Neural cell (in vitro differentiated cells): ENCODE data around the gene ABCC3. TPM values are rescaled to one million over a fixed set of nuclear protein-coding genes. Genes with fewer than 3 reads are reported as not detected.

Experiments
- H2AFZ ChIP-seq: fragments of 200-600, 300-800 bp; sonication (generic), shearing (Covaris generic); 2 replicates; pipeline ENCODE4 v1.6.0; 2014; ENCODE audit warnings: low read depth, mild to moderate bottlenecking, antibody characterized with exemption, low read length, moderate library complexity
- H3F3A ChIP-seq: fragments of 200-600 bp; shearing (Covaris generic); 2 replicates; pipeline ENCODE4 v1.6.1; 2016; ENCODE audit warnings: mild to moderate bottlenecking, moderate library complexity, mixed read lengths, antibody characterized with exemption, low read length; ENCODE audit not compliant: insufficient read depth, poor library complexity, severe bottlenecking
- H3K27ac ChIP-seq: fragments of 200-600, 300-800 bp; sonication (generic), shearing (Covaris generic); 2 replicates; pipeline ENCODE4 v1.5.1; 2014; ENCODE audit warnings: mild to moderate bottlenecking, low read length, moderate library complexity
- H3K27me3 ChIP-seq: fragments of 300-800, 200-600 bp; sonication (generic), shearing (Covaris generic); 2 replicates; pipeline ENCODE4 v1.6.0; 2014; ENCODE audit warnings: mild to moderate bottlenecking, low read depth, low read length, moderate library complexity; ENCODE audit not compliant: insufficient read depth
- H3K36me3 ChIP-seq: fragments of 300-800, 200-600 bp; sonication (generic), shearing (Covaris generic); 2 replicates; pipeline ENCODE4 v1.5.1; 2014; ENCODE audit warnings: mild to moderate bottlenecking, antibody characterized with exemption, low read length, moderate library complexity; ENCODE audit not compliant: insufficient read depth
- H3K4me2 ChIP-seq: fragments of 300-800, 200-600 bp; sonication (generic), shearing (Covaris generic); 2 replicates; pipeline ENCODE4 v1.6.0; 2014; ENCODE audit warnings: mild to moderate bottlenecking, low read length
- H3K4me3 ChIP-seq: fragments of 300-800, 200-600 bp; sonication (generic), shearing (Covaris generic); 2 replicates; pipeline ENCODE4 v1.5.1; 2014; ENCODE audit warnings: mild to moderate bottlenecking, low read length, moderate library complexity
- H3K79me2 ChIP-seq: fragments of 200-600 bp; shearing (Covaris generic); replicated peaks from 2 replicates; pipeline ENCODE4 v1.6.0; 2014; ENCODE audit warnings: mild to moderate bottlenecking, low read length, moderate library complexity; ENCODE audit not compliant: insufficient read depth
- H3K9ac ChIP-seq: fragments of 300-800, 200-600 bp; sonication (generic), shearing (Covaris generic); 2 replicates; pipeline ENCODE4 v1.6.1; 2016; ENCODE audit warnings: mild to moderate bottlenecking, low read length, mixed read lengths
- H3K9me2 ChIP-seq: fragments of 200-600 bp; shearing (Covaris generic); 2 replicates; pipeline ENCODE4 v1.6.1; 2016; ENCODE audit warnings: mild to moderate bottlenecking, low read length, mixed read lengths; ENCODE audit not compliant: insufficient read depth
- H3K9me3 ChIP-seq: fragments of 200-600, 300-800 bp; sonication (generic), shearing (Covaris generic); 2 replicates; pipeline ENCODE4 v1.6.1; 2016; ENCODE audit warnings: mild to moderate bottlenecking, mixed run types, low read length, moderate library complexity, mixed read lengths
- H4K20me1 ChIP-seq: fragments of 200-600 bp; shearing (Covaris generic); 2 replicates; pipeline ENCODE4 v1.6.1; 2016; ENCODE audit warnings: mild to moderate bottlenecking, mixed run types; ENCODE audit not compliant: insufficient read depth
- CTCF ChIP-seq: fragments of 450-650 bp; IDR thresholded peaks from 2 replicates; pipeline ENCODE4 v1.5.1; 2014; ENCODE audit warnings: antibody characterized with exemption, mild to moderate bottlenecking, moderate library complexity; ENCODE audit not compliant: poor library complexity, severe bottlenecking
- EP300 ChIP-seq: fragments of 450-650 bp; conservative IDR thresholded peaks from 2 replicates; pipeline ENCODE4 v1.6.1; 2014; ENCODE audit warnings: antibody characterized with exemption, mild to moderate bottlenecking, moderate library complexity; ENCODE audit not compliant: poor library complexity, severe bottlenecking
- EZH2 ChIP-seq: fragments of 200-600, 300-800 bp; shearing (Covaris generic), sonication (generic); IDR thresholded peaks from 2 replicates; pipeline ENCODE4 v1.6.1; 2014; ENCODE audit warnings: antibody characterized with exemption, low read length, borderline replicate concordance, mild to moderate bottlenecking; ENCODE audit not compliant: insufficient read depth, poor library complexity, severe bottlenecking
- MXI1 ChIP-seq: fragments of 450-650 bp; conservative IDR thresholded peaks from 2 replicates; pipeline ENCODE4 v1.6.1; 2014; ENCODE audit warnings: antibody characterized with exemption, mild to moderate bottlenecking; ENCODE audit not compliant: poor library complexity, severe bottlenecking
- POLR2AphosphoS5 ChIP-seq: IDR thresholded peaks from 2 replicates; pipeline ENCODE4 v1.6.1; 2012
- RAD21 ChIP-seq: fragments of 450-650 bp; conservative IDR thresholded peaks from 2 replicates; pipeline ENCODE4 v1.6.1; 2014; ENCODE audit warnings: antibody characterized with exemption, mild to moderate bottlenecking, moderate library complexity
- REST ChIP-seq: IDR thresholded peaks from 2 replicates; pipeline ENCODE4 v1.6.1; 2012; ENCODE audit warnings: borderline replicate concordance
- SMC3 ChIP-seq: fragments of 450-650 bp; conservative IDR thresholded peaks from 2 replicates; pipeline ENCODE4 v1.6.1; 2014; ENCODE audit warnings: antibody characterized with exemption, mild to moderate bottlenecking, moderate library complexity; ENCODE audit not compliant: poor library complexity
- TAF1 ChIP-seq: IDR thresholded peaks from 2 replicates; pipeline ENCODE4 v1.6.1; 2012; ENCODE audit warnings: low read depth
- polyA minus RNA-seq: library from RNA; depleted of rRNA, polyadenylated mRNA; stranded (reverse); fragments of >200 nt; gene quantifications from 2 replicates; pipeline ENCODE4 v1.2.3, GENCODE V29; 2014
- polyA plus RNA-seq: library from polyadenylated mRNA; depleted of rRNA; stranded (reverse); fragments of >200 nt; gene quantifications from 2 replicates; pipeline ENCODE4 v1.2.3, GENCODE V29; 2014

The ABCC3 gene
- polyA plus RNA-seq (0.08 TPM in 1 of 2 replicates, not detected in the other), polyA minus RNA-seq (not detected in 2 replicates)

GRCh38 chr17:50634224-50634914 is at the start of gene ABCC3:
ABCC3 (plus strand) TSS chr17:50634881; CDS start chr17:50634937, 56 bp downstream.
- Histone ChIP-seq H3K27me3 (peaks cover 42% of the 10 kb centered on the region), H2AFZ (no peak within 1 kb of the TSS), H3K9ac (peak within 1 kb of the TSS; percentile 20), H3K79me2 (no peaks in the 10 kb centered on the region), H3K9me3 (no peaks in the 10 kb centered on the region), H3K4me3 (peak within 1 kb of the TSS; percentile 45), H4K20me1 (no peaks in the 10 kb centered on the region), H3K4me2 (no peak within 1 kb of the TSS), H3K27ac (no peak within 1 kb of the TSS), H3K36me3 (no peaks in the 10 kb centered on the region), H3K9me2 (no peaks in the 10 kb centered on the region), H3F3A (peaks cover 9% of the 10 kb centered on the region)
- TF ChIP-seq MXI1 (no peak), RAD21 (no peak), REST (no peak), POLR2AphosphoS5 (no peak), TAF1 (no peak), EZH2 (no peak), SMC3 (no peak), CTCF (no peak), EP300 (no peak)

GRCh38 chr17:50585346-50585745 is 49.3 kb upstream of the ABCC3 start:
- H3K79me2 ChIP-seq: no peaks in the 10 kb centered on the region
- H4K20me1 ChIP-seq: no peaks in the 10 kb centered on the region
- H2AFZ ChIP-seq: no peak overlapping the region
- no peaks in the 10 kb centered on the region for H3F3A ChIP-seq
- no peak for TF ChIP-seq POLR2AphosphoS5
- TF ChIP-seq EP300: no peak
- no peak for TF ChIP-seq SMC3
- TF ChIP-seq RAD21: no peak
- no peak for TF ChIP-seq REST
- TF ChIP-seq EZH2: no peak
- no peak for TF ChIP-seq CTCF
- TF ChIP-seq TAF1: no peak
- no peak for TF ChIP-seq MXI1
- H3K9me2 ChIP-seq: no peaks in the 10 kb centered on the region
- H3K9me3 ChIP-seq: no peaks in the 10 kb centered on the region
- H3K9ac ChIP-seq: no peak overlapping the region
- no peaks in the 10 kb centered on the region for H3K27me3 ChIP-seq
- no peaks in the 10 kb centered on the region for H3K36me3 ChIP-seq
- H3K4me2 ChIP-seq: no peak overlapping the region
- H3K27ac ChIP-seq: no peak overlapping the region
- H3K4me3 ChIP-seq: no peak overlapping the region
